WTC11 (cell line): ENCODE results near the gene PSMD14. TPM values are rescaled to one million over a fixed set of nuclear protein-coding genes. Genes with fewer than 3 reads are reported as not detected.

ENCODE experiments used
- ATAC-seq: fragments of 200-7000 bp; cut with Tn5 transposase; 2 replicates; pipeline ENCODE4 v1.10.0; 2021; ENCODE audit warnings: mild to moderate bottlenecking, moderate library complexity
- CTCF ChIA-PET: fragments of 300-600 bp; sonication (Branson Sonifier 250); formaldehyde crosslinking; loops from one replicate; lab custom pipeline; 2021; ENCODE audit warnings: antibody characterized with exemption; lab: Charles Lee
- POLR2A ChIA-PET: fragments of 350-600 bp; sonication (Branson Sonifier 250); formaldehyde crosslinking; loops from one replicate; lab custom pipeline; 2021; ENCODE audit warnings: antibody characterized with exemption; lab: Charles Lee
- DNase-seq: peaks from one replicate; pipeline ENCODE4 v3.0.0; 2021; ENCODE audit warnings: low spot score
- H3K27ac Mint-ChIP-seq: 2 replicates; pipeline ENCODE4 v1.8.0; 2021; ENCODE audit warnings: mixed read lengths
- H3K27me3 Mint-ChIP-seq: 2 replicates; pipeline ENCODE4 v1.8.0; 2021; ENCODE audit warnings: low read depth, mild to moderate bottlenecking, moderate library complexity, mixed read lengths
- H3K36me3 Mint-ChIP-seq: 2 replicates; pipeline ENCODE4 v1.8.0; 2021; ENCODE audit warnings: mixed read lengths
- H3K4me1 Mint-ChIP-seq: 2 replicates; pipeline ENCODE4 v1.8.0; 2022; ENCODE audit warnings: mixed read lengths
- H3K4me3 Mint-ChIP-seq: 2 replicates; pipeline ENCODE4 v1.8.0; 2021; ENCODE audit warnings: mild to moderate bottlenecking, moderate library complexity, mixed read lengths
- H3K9me3 Mint-ChIP-seq: 2 replicates; pipeline ENCODE4 v1.8.0; 2021; ENCODE audit warnings: mixed read lengths
- ATF1 ChIP-seq: sonication (generic); formaldehyde crosslinking; IDR thresholded peaks from 2 replicates; pipeline ENCODE4 v1.8.1; 2023; ENCODE audit warnings: mild to moderate bottlenecking, moderate library complexity, missing genetic modification reagents
- EMX1 ChIP-seq: fragments of 250-450 bp; sonication (Bioruptor Pico); IDR thresholded peaks from 2 replicates; pipeline ENCODE4 v1.8.0; 2021; ENCODE audit warnings: mild to moderate bottlenecking
- GTF2I ChIP-seq: fragments of 250-450 bp; sonication (Bioruptor Pico); conservative IDR thresholded peaks from 2 replicates; pipeline ENCODE4 v1.4.0; 2021; ENCODE audit warnings: mild to moderate bottlenecking
- IRF2 ChIP-seq: sonication (generic); formaldehyde crosslinking; IDR thresholded peaks from 2 replicates; pipeline ENCODE4 v1.8.0; 2022; ENCODE audit warnings: low read depth, missing genetic modification reagents, borderline replicate concordance
- MXD4 ChIP-seq: fragments of 250-450 bp; sonication (Bioruptor Pico); IDR thresholded peaks from 2 replicates; pipeline ENCODE4 v1.8.0; 2021; ENCODE audit warnings: mild to moderate bottlenecking, moderate library complexity, borderline replicate concordance
- MYBL2 ChIP-seq: sonication (generic); formaldehyde crosslinking; IDR thresholded peaks from 2 replicates; pipeline ENCODE4 v1.8.1; 2023; ENCODE audit warnings: mild to moderate bottlenecking, moderate library complexity, missing genetic modification reagents
- NR2C2 ChIP-seq: sonication (generic); formaldehyde crosslinking; IDR thresholded peaks from 2 replicates; pipeline ENCODE4 v1.8.0; 2022; ENCODE audit warnings: mild to moderate bottlenecking, missing genetic modification reagents
- NR3C1 ChIP-seq: sonication (generic); formaldehyde crosslinking; conservative IDR thresholded peaks from 2 replicates; pipeline ENCODE4 v1.8.1; 2023; ENCODE audit warnings: low read depth, mild to moderate bottlenecking, missing genetic modification reagents
- TEAD1 ChIP-seq: sonication (generic); formaldehyde crosslinking; IDR thresholded peaks from 2 replicates; pipeline ENCODE4 v1.8.0; 2022; ENCODE audit warnings: mild to moderate bottlenecking, missing genetic modification reagents
- ZNF138 ChIP-seq: sonication (generic); formaldehyde crosslinking; conservative IDR thresholded peaks from 2 replicates; pipeline ENCODE4 v1.8.1; 2022; ENCODE audit warnings: mild to moderate bottlenecking, moderate library complexity, missing genetic modification reagents
- ZNF232 ChIP-seq: sonication (generic); formaldehyde crosslinking; IDR thresholded peaks from 2 replicates; pipeline ENCODE4 v1.8.0; 2022; ENCODE audit warnings: mild to moderate bottlenecking, missing genetic modification reagents
- ZNF263 ChIP-seq: sonication (generic); formaldehyde crosslinking; IDR thresholded peaks from 2 replicates; pipeline ENCODE4 v1.8.1; 2022; ENCODE audit warnings: low read depth, mild to moderate bottlenecking, moderate library complexity, missing genetic modification reagents
- ZNF423 ChIP-seq: fragments of 250-450 bp; sonication (Bioruptor Pico); IDR thresholded peaks from 2 replicates; pipeline ENCODE4 v2.1.2; 2022; ENCODE audit warnings: mild to moderate bottlenecking, moderate library complexity
- ZNF671 ChIP-seq: fragments of 250-450 bp; sonication (Bioruptor Pico); IDR thresholded peaks from 2 replicates; pipeline ENCODE4 v1.8.0; 2021; ENCODE audit warnings: mild to moderate bottlenecking
- total RNA-seq: library from RNA; stranded (reverse); gene quantifications from 3 replicates; pipeline ENCODE4 v1.2.3, GENCODE V29; 2021
- TF ChIP-seq, protein P1 (sequence below): sonication (generic); formaldehyde crosslinking; IDR thresholded peaks from 2 replicates; pipeline ENCODE4 v1.8.1; 2023; ENCODE audit warnings: mild to moderate bottlenecking, moderate library complexity, missing genetic modification reagents
- TF ChIP-seq, protein P2 (sequence below): sonication (generic); formaldehyde crosslinking; IDR thresholded peaks from 2 replicates; pipeline ENCODE4 v1.8.1; 2022; ENCODE audit warnings: mild to moderate bottlenecking, moderate library complexity, missing genetic modification reagents
- TF ChIP-seq, protein P3 (sequence below): sonication (generic); formaldehyde crosslinking; IDR thresholded peaks from 2 replicates; pipeline ENCODE4 v1.8.0; 2022; ENCODE audit warnings: mild to moderate bottlenecking, missing genetic modification reagents
- TF ChIP-seq, protein P4 (sequence below): sonication (generic); formaldehyde crosslinking; IDR thresholded peaks from 2 replicates; pipeline ENCODE4 v1.8.1; 2022; ENCODE audit warnings: low read depth, mild to moderate bottlenecking, moderate library complexity, missing genetic modification reagents, borderline replicate concordance
- TF ChIP-seq, protein P5 (sequence below): fragments of 250-450 bp; sonication (Bioruptor Pico); IDR thresholded peaks from 2 replicates; pipeline ENCODE4 v2.1.2; 2022; ENCODE audit warnings: mild to moderate bottlenecking, moderate library complexity
- TF ChIP-seq, protein P6 (sequence below): fragments of 250-450 bp; sonication (Bioruptor Pico); IDR thresholded peaks from 2 replicates; pipeline ENCODE4 v1.8.0; 2021; ENCODE audit warnings: mild to moderate bottlenecking
- TF ChIP-seq, protein P7 (sequence below): sonication (generic); formaldehyde crosslinking; IDR thresholded peaks from 2 replicates; pipeline ENCODE4 v1.8.0; 2022; ENCODE audit warnings: missing genetic modification reagents
- TF ChIP-seq, protein P8 (sequence below): sonication (generic); formaldehyde crosslinking; IDR thresholded peaks from 2 replicates; pipeline ENCODE4 v1.8.1; 2023; ENCODE audit warnings: mild to moderate bottlenecking, missing genetic modification reagents

PSMD14 gene
- total RNA-seq, 1 experiment from 2014 or later = 80.5 TPM

DNA sequence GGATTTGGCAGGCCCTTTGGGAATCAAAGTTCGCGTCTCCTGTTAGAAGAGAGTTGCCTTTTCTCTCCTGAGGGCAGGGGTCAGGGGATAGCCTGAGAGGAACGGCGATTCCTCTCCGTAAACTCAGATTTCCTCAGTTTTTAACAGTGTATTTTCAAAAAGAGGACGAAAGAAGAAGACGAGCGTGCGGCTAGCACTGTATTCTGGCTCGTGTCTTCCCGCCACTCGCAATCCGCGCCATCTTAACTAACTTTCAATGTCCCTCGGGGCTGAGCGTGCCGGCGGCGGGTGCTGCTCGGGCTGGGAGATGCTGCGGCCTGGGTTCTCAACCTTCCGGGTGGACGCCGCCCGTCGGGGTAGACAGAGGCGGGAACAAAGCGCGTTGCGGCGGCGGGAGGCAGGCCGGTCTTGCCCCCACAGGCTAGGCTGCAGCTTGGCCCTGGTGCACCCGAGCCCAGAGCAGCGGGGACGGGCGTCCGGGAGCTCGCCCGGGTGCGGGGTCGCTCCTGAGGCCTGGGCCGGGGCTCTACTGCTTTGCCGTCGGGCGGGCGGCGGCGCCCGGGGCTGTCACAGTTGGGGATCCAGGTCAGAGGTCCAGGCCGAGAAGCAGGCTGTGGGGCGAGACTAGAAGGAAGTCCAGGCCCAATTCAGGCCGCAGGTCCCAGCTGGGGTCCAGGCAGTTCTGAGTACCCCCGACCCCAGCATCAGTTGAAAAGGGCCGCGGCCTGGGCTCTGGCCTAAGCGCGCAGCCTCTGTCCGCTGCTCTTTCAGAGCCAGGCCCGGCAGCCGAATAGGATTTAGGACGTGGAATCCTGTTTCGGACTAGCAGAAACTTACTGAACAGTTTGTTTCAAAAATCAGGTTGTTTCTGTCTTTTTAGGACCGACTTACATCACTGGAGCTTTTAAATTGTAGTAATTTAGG is 119.7 kb downstream of the PSMD14 start:
- no peak for TF ChIP-seq GTF2I
- TF ChIP-seq, protein P1, sequence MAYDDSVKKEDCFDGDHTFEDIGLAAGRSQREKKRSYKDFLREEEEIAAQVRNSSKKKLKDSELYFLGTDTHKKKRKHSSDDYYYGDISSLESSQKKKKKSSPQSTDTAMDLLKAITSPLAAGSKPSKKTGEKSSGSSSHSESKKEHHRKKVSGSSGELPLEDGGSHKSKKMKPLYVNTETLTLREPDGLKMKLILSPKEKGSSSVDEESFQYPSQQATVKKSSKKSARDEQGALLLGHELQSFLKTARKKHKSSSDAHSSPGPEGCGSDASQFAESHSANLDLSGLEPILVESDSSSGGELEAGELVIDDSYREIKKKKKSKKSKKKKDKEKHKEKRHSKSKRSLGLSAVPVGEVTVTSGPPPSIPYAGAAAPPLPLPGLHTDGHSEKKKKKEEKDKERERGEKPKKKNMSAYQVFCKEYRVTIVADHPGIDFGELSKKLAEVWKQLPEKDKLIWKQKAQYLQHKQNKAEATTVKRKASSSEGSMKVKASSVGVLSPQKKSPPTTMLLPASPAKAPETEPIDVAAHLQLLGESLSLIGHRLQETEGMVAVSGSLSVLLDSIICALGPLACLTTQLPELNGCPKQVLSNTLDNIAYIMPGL (CRISPR knock-in tag) = 0 out of 2 replicates have a peak, but pooled peaks have one; percentile 51
- TF ChIP-seq ZNF423 (CRISPR knock-in tag) = peak; percentile 46
- TF ChIP-seq, protein P2, sequence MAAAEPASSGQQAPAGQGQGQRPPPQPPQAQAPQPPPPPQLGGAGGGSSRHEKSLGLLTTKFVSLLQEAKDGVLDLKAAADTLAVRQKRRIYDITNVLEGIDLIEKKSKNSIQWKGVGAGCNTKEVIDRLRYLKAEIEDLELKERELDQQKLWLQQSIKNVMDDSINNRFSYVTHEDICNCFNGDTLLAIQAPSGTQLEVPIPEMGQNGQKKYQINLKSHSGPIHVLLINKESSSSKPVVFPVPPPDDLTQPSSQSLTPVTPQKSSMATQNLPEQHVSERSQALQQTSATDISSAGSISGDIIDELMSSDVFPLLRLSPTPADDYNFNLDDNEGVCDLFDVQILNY (CRISPR knock-in tag) = peak; percentile 74; the same call in 1 of the 2 replicates
- peaks cover 27% of the 10 kb centered on the region for H3K4me1 Mint-ChIP-seq
- H3K36me3 Mint-ChIP-seq = no peaks in the 10 kb centered on the region
- peak overlapping the region; percentile 81 for H3K4me3 Mint-ChIP-seq
- peak; percentile 52 for DNase-seq
- ChIA-PET CTCF (interaction anchor here (0.9 to 1.4 kb wide), 3 partner anchors 14 to 146 kb away, joined by 3 to 6 read pairs (median 5); no protein-coding TSS in a partner anchor), POLR2A (interaction anchor here (0.5 to 2.4 kb wide), 3 partner anchors 10 to 85 kb away, joined by 3 to 5 read pairs (median 3); no protein-coding TSS in a partner anchor)
- peaks cover 96% of the 10 kb centered on the region for H3K27me3 Mint-ChIP-seq
- ATAC-seq = peak; percentile 29
- no peaks in the 10 kb centered on the region for H3K9me3 Mint-ChIP-seq
- no peak overlapping the region for H3K27ac Mint-ChIP-seq

DNA sequence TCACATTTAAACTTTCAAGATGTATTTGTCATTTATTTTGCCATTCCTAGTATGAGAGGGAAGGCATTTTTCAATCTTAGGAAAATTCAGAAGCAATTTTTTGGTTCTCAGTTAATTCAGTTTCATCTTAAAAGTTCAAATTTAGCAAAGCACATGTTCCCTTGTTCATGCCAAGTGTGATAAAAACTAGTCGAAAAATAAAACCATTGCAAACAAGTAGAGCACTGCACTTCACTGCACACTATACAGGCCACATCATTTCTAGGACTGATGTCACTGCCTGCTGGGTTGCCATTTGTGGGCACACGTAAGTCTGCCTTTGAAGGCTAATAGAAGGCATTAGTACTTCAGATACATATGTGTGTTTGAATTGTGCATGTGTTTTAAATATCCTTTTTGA is 122.2 kb downstream of the PSMD14 start:
- no peaks in the 10 kb centered on the region for H3K9me3 Mint-ChIP-seq
- H3K36me3 Mint-ChIP-seq = no peaks in the 10 kb centered on the region
- POLR2A ChIA-PET = no interaction called here
- no peak for ATAC-seq
- CTCF ChIA-PET = no interaction called here
- no peak overlapping the region for H3K27ac Mint-ChIP-seq
- H3K4me3 Mint-ChIP-seq = no peak overlapping the region
- H3K27me3 Mint-ChIP-seq = peaks cover 80% of the 10 kb centered on the region
- peaks cover 16% of the 10 kb centered on the region for H3K4me1 Mint-ChIP-seq
- no peak for DNase-seq
- TF ChIP-seq ZNF232 (CRISPR knock-in tag) (no peak), ZNF263 (CRISPR knock-in tag) (no peak), ATF1 (CRISPR knock-in tag) (no peak), NR3C1 (CRISPR knock-in tag) (no peak), NR2C2 (CRISPR knock-in tag) (no peak), TEAD1 (CRISPR knock-in tag) (no peak), ZNF138 (CRISPR knock-in tag) (no peak), MXD4 (CRISPR knock-in tag) (no peak), MYBL2 (CRISPR knock-in tag) (no peak), EMX1 (CRISPR knock-in tag) (no peak), IRF2 (CRISPR knock-in tag) (no peak), ZNF671 (CRISPR knock-in tag) (no peak)
- TF ChIP-seq, protein P3, sequence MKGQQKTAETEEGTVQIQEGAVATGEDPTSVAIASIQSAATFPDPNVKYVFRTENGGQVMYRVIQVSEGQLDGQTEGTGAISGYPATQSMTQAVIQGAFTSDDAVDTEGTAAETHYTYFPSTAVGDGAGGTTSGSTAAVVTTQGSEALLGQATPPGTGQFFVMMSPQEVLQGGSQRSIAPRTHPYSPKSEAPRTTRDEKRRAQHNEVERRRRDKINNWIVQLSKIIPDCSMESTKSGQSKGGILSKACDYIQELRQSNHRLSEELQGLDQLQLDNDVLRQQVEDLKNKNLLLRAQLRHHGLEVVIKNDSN = no peak
- TF ChIP-seq, protein P4, sequence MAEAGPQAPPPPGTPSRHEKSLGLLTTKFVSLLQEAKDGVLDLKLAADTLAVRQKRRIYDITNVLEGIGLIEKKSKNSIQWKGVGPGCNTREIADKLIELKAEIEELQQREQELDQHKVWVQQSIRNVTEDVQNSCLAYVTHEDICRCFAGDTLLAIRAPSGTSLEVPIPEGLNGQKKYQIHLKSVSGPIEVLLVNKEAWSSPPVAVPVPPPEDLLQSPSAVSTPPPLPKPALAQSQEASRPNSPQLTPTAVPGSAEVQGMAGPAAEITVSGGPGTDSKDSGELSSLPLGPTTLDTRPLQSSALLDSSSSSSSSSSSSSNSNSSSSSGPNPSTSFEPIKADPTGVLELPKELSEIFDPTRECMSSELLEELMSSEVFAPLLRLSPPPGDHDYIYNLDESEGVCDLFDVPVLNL (CRISPR knock-in tag) = no peak
- TF ChIP-seq, protein P5, sequence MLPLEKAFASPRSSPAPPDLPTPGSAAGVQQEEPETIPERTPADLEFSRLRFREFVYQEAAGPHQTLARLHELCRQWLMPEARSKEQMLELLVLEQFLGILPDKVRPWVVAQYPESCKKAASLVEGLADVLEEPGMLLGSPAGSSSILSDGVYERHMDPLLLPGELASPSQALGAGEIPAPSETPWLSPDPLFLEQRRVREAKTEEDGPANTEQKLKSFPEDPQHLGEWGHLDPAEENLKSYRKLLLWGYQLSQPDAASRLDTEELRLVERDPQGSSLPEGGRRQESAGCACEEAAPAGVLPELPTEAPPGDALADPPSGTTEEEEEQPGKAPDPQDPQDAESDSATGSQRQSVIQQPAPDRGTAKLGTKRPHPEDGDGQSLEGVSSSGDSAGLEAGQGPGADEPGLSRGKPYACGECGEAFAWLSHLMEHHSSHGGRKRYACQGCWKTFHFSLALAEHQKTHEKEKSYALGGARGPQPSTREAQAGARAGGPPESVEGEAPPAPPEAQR (CRISPR knock-in tag) = no peak
- TF ChIP-seq, protein P6, sequence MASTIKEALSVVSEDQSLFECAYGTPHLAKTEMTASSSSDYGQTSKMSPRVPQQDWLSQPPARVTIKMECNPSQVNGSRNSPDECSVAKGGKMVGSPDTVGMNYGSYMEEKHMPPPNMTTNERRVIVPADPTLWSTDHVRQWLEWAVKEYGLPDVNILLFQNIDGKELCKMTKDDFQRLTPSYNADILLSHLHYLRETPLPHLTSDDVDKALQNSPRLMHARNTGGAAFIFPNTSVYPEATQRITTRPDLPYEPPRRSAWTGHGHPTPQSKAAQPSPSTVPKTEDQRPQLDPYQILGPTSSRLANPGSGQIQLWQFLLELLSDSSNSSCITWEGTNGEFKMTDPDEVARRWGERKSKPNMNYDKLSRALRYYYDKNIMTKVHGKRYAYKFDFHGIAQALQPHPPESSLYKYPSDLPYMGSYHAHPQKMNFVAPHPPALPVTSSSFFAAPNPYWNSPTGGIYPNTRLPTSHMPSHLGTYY (CRISPR knock-in tag) = no peak
- TF ChIP-seq, protein P7, sequence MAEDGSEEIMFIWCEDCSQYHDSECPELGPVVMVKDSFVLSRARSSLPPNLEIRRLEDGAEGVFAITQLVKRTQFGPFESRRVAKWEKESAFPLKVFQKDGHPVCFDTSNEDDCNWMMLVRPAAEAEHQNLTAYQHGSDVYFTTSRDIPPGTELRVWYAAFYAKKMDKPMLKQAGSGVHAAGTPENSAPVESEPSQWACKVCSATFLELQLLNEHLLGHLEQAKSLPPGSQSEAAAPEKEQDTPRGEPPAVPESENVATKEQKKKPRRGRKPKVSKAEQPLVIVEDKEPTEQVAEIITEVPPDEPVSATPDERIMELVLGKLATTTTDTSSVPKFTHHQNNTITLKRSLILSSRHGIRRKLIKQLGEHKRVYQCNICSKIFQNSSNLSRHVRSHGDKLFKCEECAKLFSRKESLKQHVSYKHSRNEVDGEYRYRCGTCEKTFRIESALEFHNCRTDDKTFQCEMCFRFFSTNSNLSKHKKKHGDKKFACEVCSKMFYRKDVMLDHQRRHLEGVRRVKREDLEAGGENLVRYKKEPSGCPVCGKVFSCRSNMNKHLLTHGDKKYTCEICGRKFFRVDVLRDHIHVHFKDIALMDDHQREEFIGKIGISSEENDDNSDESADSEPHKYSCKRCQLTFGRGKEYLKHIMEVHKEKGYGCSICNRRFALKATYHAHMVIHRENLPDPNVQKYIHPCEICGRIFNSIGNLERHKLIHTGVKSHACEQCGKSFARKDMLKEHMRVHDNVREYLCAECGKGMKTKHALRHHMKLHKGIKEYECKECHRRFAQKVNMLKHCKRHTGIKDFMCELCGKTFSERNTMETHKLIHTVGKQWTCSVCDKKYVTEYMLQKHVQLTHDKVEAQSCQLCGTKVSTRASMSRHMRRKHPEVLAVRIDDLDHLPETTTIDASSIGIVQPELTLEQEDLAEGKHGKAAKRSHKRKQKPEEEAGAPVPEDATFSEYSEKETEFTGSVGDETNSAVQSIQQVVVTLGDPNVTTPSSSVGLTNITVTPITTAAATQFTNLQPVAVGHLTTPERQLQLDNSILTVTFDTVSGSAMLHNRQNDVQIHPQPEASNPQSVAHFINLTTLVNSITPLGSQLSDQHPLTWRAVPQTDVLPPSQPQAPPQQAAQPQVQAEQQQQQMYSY (CRISPR knock-in tag) = no peak
- TF ChIP-seq, protein P8, sequence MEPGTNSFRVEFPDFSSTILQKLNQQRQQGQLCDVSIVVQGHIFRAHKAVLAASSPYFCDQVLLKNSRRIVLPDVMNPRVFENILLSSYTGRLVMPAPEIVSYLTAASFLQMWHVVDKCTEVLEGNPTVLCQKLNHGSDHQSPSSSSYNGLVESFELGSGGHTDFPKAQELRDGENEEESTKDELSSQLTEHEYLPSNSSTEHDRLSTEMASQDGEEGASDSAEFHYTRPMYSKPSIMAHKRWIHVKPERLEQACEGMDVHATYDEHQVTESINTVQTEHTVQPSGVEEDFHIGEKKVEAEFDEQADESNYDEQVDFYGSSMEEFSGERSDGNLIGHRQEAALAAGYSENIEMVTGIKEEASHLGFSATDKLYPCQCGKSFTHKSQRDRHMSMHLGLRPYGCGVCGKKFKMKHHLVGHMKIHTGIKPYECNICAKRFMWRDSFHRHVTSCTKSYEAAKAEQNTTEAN = no peak
